ENCODE measurements around the gene ARHGAP22.

The ARHGAP22 gene

DNA sequence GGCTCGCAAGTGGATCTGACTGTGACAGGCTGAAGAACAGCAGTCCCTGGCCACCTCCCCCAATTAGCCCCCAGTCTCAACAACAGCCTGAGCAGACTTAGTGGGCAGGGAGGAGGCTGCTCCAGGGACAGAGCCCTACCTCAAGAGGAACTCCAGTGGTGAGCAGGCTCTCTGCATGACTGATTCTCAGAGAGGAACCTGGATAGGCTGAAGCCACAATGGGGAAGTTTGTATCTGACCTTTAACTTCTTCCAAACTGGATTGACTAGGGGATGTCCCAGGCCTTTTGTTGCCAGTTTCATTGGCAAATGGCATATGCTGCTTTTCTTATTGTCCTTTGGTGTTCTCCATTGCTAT, 93.0 kb downstream of the ARHGAP22 start:
- DNase-seq (ENCODE audit: low spot score), result peak; percentile 82

DNA sequence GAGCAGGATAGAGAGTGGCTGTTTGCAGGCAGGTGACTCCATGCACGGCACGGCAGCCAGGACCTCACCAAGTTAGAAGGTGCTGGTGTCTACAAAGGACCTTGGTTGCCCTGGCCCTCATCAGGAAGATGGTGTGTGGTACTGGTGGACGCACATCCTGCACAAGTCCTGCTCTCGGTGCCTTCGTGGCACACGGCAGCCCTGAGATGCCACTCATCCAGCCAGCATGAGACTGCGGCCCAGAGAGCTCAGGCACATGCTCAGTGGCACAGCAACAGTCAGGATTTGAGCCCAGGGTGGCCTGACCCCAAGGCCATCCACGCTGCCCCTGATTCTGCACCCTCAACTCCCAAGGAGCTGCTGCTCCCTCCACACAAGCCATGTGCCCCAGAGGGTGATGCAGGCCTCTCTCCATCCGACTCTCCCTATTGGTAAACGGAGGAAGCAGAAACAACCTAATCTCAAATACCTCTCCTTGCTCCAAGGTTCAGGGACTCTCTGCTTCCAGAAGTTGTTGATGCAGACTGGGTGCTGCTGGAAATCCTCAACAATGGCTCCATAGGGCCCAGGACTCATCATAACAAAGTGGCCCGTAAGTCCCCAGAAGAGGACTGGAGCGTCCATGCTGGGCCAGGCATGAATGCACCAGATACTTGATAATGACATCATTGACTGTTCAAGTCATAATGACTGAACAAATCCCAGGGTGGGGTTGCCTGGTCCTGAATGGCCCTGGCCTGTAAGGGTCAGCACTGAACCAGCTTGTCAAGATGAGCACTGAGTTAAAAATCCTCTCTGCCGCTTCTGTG, 93.6 kb downstream of the ARHGAP22 start:
- no peak for DNase-seq (ENCODE audit: low spot score)

DNA sequence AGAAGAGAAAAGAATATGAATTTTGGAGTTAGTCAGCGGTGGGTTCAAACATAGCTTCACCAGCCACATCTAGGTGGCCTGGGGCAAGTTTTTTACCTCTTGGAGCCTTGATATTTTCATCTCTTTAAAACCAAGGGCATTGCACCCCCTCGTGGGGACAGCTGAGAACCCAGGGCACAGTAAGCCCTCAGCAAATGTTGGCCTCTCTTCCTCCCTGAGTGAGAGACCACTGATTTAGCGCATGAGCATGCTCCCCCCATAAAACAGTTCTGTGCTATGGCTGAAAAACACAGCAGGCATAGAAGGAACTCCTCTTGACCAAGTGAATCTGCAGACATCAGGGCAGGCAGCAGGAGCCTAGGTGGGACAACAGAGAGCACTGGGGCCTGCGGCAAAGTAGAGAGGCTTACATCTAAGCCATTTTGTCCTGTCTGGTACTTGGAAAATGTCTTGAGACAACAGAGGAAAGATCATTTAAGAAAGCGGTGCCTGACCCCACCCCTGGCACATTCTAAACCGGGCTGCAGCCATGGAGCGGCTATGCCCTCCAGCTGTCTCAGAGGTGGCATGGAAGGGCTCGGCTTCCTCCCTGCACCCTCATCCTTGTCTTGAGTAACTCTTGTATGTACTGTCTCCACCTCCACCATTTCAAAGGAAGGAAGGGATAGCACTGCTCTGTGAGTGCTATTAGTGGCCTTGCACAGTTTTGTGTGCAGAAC, 94.7 kb downstream of the ARHGAP22 start:
- no peak for DNase-seq (ENCODE audit: low spot score)

GRCh38 chr10:48508791-48509772, 95.8 kb downstream of the ARHGAP22 start:
- DNase-seq (ENCODE audit: low spot score), result no peak

DNA sequence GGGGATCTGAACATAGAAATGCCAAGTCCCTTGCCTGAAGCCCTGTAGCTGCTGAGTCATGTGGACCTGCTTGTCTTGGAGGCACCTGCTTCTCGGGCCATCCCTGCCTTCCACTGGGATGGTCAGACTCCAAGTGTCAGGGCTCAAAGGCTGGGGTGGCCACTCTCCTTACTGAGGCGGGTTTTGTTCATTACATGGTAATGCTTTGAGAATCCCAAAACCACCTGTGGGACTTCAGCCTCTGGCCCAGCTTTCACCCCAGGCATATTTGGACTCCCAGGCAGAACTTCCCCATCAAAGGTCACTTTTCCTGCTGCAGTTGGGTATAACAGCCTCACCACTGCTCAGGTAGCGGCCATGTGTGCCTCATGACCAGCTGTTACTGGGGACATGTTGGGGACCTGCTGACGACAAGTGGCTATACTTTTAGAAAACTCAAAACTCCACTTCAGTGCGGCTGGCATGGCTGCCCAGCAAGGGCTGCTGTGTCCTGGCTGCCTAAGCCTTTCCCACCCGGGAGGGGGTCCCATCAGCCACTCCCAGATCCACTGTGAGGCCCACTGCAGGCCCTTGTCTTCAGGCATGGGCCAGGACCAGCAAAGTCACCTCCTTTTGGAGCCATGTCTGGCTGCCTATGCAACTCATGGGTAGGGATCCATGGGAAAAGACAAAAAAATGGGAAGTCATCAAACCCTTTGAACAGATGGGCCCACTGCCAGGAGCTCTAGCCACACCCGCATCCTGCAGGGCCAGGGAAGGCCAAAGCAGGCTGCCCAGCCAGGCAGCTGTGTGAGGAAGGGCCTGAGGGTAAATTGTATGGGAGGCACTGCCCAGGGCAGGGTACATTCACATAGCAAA, 96.7 kb downstream of the ARHGAP22 start:
- DNase-seq (ENCODE audit: low spot score), result peak; percentile 11

DNA sequence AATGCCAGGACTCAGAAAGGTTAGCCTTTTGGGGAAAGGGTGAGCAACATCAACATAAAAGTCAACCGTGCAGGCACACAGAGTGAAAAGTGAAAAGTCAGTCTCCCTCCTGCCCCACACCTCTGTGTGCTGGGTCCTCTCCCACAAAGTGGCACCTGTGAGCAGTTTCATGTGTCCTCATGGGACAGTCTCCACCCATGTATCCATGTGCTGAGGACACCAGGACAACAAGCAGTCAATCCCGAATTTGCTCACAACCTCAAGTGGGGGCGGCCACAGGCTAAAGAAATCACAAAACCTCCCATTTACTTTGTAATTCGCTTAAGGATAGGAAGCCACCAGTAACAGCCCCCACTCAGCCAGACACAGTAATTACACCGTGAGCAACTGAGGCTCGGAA, 97.4 kb downstream of the ARHGAP22 start:
- DNase-seq (ENCODE audit: low spot score), result no peak

- peak; percentile 26 for DNase-seq (ENCODE audit: low spot score)
Observed at GRCh38 chr10:48506147-48506917, 98.5 kb downstream of the ARHGAP22 start.

DNA sequence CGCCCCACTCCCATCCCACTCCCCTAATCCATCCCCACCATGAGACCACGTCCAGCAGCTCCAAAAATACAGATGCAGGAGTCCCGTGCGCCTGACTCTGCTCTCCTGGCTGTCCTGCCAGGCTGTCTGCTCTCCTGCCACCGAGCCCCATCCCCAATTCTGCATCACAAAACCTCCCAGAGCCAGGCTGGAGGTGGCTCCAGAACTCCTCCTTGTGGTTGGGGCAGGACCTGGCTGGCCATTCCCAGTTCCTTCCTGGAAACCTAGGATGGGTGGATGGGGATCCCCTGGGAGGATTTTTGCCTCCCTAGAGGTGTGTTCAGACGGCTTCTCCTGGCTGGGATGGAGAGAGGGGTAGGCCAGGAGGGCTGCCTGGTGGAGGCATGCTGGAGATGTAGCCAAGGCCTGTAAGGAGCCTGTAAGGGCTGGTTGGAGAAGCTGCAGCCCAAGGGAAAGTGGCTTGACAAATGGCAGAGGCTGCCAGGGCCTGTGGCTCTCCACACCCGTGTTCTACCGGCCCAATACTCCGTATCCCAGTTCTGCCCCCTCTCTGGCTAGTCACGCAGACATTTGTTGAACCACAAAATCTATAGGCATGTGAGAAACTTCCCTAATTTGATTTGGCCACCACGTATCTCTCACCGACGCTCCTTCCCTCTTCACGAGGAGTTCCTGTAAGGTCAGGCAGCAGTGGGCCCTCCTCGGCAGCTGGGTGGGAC, 99.3 kb downstream of the ARHGAP22 start:
- DNase-seq (ENCODE audit: low spot score), result no peak

- DNase-seq (ENCODE audit: low spot score), result no peak
Observed at GRCh38 chr10:48504141-48504885, 100.6 kb downstream of the ARHGAP22 start.

- DNase-seq (ENCODE audit: low spot score), result no peak
Observed at GRCh38 chr10:48503293-48503911, 101.5 kb downstream of the ARHGAP22 start.

DNA sequence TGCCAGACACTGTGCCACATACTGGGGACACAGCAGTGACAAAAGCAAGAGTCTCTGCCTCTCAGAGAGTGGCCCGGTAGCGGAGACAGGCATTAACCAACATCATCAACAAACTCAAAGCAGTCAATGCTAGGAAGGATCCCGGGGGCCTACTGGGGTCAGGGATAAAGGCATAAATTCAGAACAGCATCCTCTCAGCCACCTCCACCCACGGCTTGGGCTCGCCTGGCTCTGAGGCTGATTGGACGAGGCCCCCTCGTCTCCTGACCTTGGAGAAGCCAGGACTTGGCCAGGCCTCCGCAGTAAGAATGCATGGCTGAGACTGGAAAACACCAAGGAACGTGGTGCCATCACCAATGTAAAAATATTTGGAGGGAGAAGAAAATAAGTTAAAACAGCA, 102.1 kb downstream of the ARHGAP22 start:
- DNase-seq (ENCODE audit: low spot score), result no peak

DNA sequence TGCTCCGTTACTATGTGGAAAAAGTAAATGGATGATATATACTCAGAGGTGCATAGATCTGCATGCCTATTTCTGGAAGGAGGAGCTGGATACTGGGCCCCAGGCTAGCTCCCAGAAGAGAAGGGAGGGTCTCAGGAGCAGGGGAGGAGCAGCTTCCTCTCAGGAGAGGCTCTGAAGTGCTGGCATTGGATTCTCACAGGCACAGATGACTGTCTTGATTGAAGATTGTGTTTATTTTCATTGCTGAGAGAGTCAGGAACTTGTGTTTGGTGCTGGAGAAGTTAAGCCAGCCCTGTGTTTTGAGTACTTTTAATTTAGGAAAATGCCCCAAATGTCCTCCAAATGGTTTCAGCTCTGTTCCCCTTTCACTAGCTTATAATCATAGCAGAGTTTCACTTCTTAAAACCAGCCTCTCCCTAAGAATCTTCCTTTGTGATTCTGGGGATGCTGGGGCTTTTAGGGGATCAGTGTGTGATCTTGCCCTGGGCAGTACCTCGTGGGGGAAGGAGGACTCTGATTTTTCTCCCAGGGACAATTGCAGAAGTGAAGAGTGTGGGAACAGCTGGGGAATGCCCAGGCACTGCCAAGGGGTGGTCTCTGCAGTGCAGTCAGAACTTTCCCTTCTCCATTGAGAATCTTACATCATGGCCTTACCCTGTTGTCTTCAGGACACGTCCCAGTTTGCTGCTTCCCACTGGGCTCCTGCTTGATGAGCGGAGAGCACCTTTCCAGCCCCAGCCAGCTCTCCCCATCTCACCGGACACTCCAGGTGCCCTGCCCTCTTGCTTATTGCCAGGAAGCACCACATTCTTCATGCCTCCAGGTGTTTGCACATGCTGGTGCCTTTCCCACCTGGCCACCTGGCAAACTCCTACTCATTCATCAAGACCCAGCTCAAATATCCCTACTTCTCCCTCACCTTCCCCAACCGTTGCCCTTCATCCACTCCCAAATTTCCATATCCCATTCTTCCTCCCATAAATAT, 102.8 kb downstream of the ARHGAP22 start:
- no peak for DNase-seq (ENCODE audit: low spot score)

DNA sequence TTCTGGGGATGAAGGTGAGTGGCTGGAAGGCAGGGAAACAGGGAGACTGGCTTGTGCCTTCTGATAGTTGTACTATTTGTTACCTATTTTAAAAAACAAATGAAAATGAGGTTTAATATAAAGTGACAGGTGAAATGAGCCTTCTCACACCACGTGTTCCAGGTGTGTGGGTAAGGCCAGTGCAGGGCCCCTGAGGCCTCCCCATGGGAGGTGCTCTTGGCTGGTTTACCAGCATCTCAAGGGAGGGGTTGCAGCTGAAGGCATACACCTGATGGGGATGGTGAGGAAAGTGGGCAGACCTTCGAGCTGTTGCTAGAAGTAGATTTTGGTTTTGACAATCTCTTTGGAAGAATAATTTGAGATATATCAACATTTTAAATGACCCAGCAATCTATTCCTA, 103.6 kb downstream of the ARHGAP22 start:
- no peak for DNase-seq (ENCODE audit: low spot score)

GRCh38 chr10:48500771-48501170, 104.1 kb downstream of the ARHGAP22 start:
- no peak for DNase-seq (ENCODE audit: low spot score)

DNA sequence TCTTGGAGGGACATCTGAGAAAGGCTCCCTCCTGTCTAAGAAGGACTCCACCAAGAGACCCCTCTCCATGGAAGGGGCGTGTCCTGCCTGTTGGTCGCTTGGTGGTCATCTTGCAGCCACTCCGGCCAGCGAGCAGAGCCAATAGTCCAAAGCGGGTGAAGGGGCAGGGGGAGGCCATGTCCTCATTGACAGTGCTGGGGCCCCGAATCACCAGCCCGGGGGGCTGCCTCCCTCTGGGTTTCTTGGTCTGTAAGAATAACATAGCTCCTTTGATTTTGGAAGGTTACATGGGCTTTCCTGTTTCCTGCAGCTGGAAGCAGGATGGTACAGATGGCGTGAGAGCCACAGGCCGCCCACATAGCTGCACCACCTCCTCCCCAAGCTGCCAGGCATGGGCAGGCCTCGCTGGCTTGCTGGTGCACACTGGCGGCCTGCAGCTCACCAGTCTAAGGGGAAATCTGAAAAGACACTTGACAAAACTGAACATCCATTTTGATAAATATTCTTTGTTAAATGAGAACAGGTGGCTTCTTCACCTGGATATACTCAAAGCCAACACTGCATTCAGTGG, 105.8 kb downstream of the ARHGAP22 start:
- DNase-seq (ENCODE audit: low spot score), result no peak

DNA sequence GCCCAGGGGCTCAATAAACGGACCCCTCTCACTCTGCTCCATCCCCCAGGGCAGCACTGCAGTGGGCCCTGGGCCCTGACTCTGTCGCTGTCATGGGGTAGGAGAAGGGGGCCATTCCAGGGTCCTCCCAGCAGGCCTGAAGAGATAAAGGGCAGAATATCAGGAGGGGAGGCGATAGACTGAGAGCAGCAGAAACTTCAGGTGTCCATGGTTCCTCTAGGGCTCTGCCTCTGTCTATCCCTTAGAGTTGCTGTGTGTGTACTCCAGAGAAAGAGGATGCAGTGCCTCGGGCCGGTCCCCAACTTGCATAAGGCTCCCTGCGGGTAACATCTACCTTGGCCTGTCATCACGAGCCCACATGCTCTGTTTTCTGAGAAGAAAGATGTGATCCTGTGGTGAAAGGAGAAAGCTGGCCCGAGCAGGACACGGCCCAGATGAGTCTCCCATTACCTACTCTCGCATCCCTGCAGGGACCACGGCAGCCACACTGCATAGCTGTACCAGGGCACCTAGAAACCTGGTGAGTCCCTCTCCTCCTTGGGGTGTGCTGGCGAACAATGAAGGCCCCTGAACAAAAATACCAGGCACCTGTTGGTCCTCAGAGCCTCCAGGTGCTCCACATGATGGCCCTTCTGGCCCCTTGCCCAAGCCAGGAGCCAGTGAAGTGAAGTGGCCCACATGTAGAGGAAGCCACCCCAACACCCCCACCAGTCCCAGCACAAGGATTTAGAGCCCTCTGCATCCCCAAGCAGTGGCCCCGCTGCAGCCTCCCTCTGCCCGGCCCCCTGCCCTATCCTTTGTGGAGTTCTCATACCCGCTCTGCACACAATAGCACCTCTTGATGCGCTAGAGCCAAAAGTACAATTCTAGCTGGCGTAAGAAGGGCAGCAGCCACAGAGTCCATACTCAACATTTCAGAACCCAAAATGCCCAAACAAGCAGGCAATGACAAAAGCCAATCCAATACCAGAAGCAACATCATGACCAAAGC, 106.8 kb downstream of the ARHGAP22 start:
- DNase-seq (ENCODE audit: low spot score), result no peak

Data from kidney tubule cell (primary cell).